KMS-11 (cell line): ENCODE results near the gene THRB.

Source experiments
- H2AFZ ChIP-seq: fragments of 200-600 bp; sonication (generic); 2 replicates; pipeline ENCODE4 v1.6.1; 2016; ENCODE audit warnings: antibody characterized with exemption, mixed run types, low read depth
- H3K27ac ChIP-seq: fragments of 200-600 bp; sonication (generic); 2 replicates; pipeline ENCODE4 v1.6.1; 2016; ENCODE audit warnings: mild to moderate bottlenecking, mixed run types
- H3K27me3 ChIP-seq: fragments of 200-600 bp; sonication (generic); 2 replicates; pipeline ENCODE4 v1.6.1; 2017; ENCODE audit warnings: mild to moderate bottlenecking, low read depth, mixed run types, moderate library complexity; ENCODE audit not compliant: insufficient read depth
- H3K36me3 ChIP-seq: fragments of 200-600 bp; sonication (generic); 2 replicates; pipeline ENCODE4 v1.6.1; 2017; ENCODE audit warnings: mild to moderate bottlenecking, mixed run types; ENCODE audit not compliant: insufficient read depth
- H3K4me1 ChIP-seq: fragments of 200-600 bp; sonication (generic); 2 replicates; pipeline ENCODE4 v1.6.1; 2016; ENCODE audit warnings: mild to moderate bottlenecking, low read depth, mixed run types; ENCODE audit not compliant: poor library complexity, severe bottlenecking
- H3K4me2 ChIP-seq: fragments of 200-600 bp; sonication (generic); 2 replicates; pipeline ENCODE4 v1.7.0; 2016; ENCODE audit warnings: mild to moderate bottlenecking, mixed run types
- H3K4me3 ChIP-seq: fragments of 200-600 bp; sonication (generic); IDR thresholded peaks from 2 replicates; pipeline ENCODE4 v1.6.1; 2017; ENCODE audit warnings: low read depth, low read length, mixed read lengths; ENCODE audit not compliant: insufficient read depth
- H3K79me2 ChIP-seq: fragments of 200-600 bp; sonication (generic); 2 replicates; pipeline ENCODE4 v1.6.1; 2016; ENCODE audit warnings: low read depth, mixed run types; ENCODE audit not compliant: insufficient read depth
- H3K9ac ChIP-seq: fragments of 200-600 bp; sonication (generic); 2 replicates; pipeline ENCODE4 v1.6.1; 2016; ENCODE audit warnings: mild to moderate bottlenecking, mixed run types
- H4K20me1 ChIP-seq: fragments of 200-600 bp; sonication (generic); 2 replicates; pipeline ENCODE4 v1.6.1; 2016; ENCODE audit warnings: mild to moderate bottlenecking, mixed run types; ENCODE audit not compliant: insufficient read depth
- CTCF ChIP-seq: fragments of 200-600 bp; sonication (generic); conservative IDR thresholded peaks from 2 replicates; pipeline ENCODE4 v1.6.1; 2017; ENCODE audit warnings: low read depth, mild to moderate bottlenecking, antibody characterized with exemption, low read length, moderate library complexity, mixed read lengths

THRB gene

GRCh38 chr3:24299246-24299805 lies 195.3 kb downstream of the THRB start:
- no peak overlapping the region for H2AFZ ChIP-seq
- H3K4me1 ChIP-seq: no peaks in the 10 kb centered on the region
- H3K27ac ChIP-seq: no peak overlapping the region
- no peaks in the 10 kb centered on the region for H3K36me3 ChIP-seq
- no peak overlapping the region for H3K9ac ChIP-seq
- H4K20me1 ChIP-seq: no peaks in the 10 kb centered on the region
- H3K27me3 ChIP-seq: no peaks in the 10 kb centered on the region
- H3K79me2 ChIP-seq: no peaks in the 10 kb centered on the region
- TF ChIP-seq CTCF: no peak
- H3K4me3 ChIP-seq: no peak overlapping the region
- no peak overlapping the region for H3K4me2 ChIP-seq

GRCh38 chr3:24296441-24297205 lies 198.0 kb downstream of the THRB start:
- H3K79me2 ChIP-seq: no peaks in the 10 kb centered on the region
- no peak for TF ChIP-seq CTCF
- H2AFZ ChIP-seq: no peak overlapping the region
- no peak overlapping the region for H3K4me2 ChIP-seq
- no peaks in the 10 kb centered on the region for H4K20me1 ChIP-seq
- H3K4me3 ChIP-seq: no peak overlapping the region
- H3K4me1 ChIP-seq: no peaks in the 10 kb centered on the region
- no peaks in the 10 kb centered on the region for H3K36me3 ChIP-seq
- H3K27me3 ChIP-seq: no peaks in the 10 kb centered on the region
- no peak overlapping the region for H3K9ac ChIP-seq
- no peak overlapping the region for H3K27ac ChIP-seq

GRCh38 chr3:24294150-24294549 lies 200.5 kb downstream of the THRB start:
- Histone ChIP-seq H3K4me3 (no peak overlapping the region), H3K36me3 (no peaks in the 10 kb centered on the region), H3K4me2 (no peak overlapping the region), H3K27me3 (no peaks in the 10 kb centered on the region), H3K4me1 (no peaks in the 10 kb centered on the region), H3K79me2 (no peaks in the 10 kb centered on the region), H3K27ac (no peak overlapping the region), H3K9ac (no peak overlapping the region), H2AFZ (no peak overlapping the region), H4K20me1 (no peaks in the 10 kb centered on the region)
- no peak for TF ChIP-seq CTCF

- no peaks in the 10 kb centered on the region for H3K27me3 ChIP-seq
- no peaks in the 10 kb centered on the region for H3K36me3 ChIP-seq
- no peak for TF ChIP-seq CTCF
- no peak overlapping the region for H3K9ac ChIP-seq
- no peaks in the 10 kb centered on the region for H3K4me1 ChIP-seq
- H4K20me1 ChIP-seq: no peaks in the 10 kb centered on the region
- no peak overlapping the region for H2AFZ ChIP-seq
- H3K4me3 ChIP-seq: no peak overlapping the region
- no peaks in the 10 kb centered on the region for H3K79me2 ChIP-seq
- H3K27ac ChIP-seq: no peak overlapping the region
- H3K4me2 ChIP-seq: no peak overlapping the region
These were observed 203.0 kb downstream of the THRB start for GRCh38 chr3:24291646-24292045.
